SH-SY5Y (cell line): ENCODE data around the gene SLC5A5.

Source experiments
- GATA2 ChIP-seq: IDR thresholded peaks from 2 replicates; pipeline ENCODE4 v1.6.1; 2011; ENCODE audit warnings: mild to moderate bottlenecking, low read depth, low read length
- GATA3 ChIP-seq: IDR thresholded peaks from 2 replicates; pipeline ENCODE4 v1.6.1; 2011; ENCODE audit warnings: low read depth, mild to moderate bottlenecking, low read length, moderate library complexity

GRCh38 chr19:17841371-17841809 is 30.4 kb upstream of the SLC5A5 start:
- TF ChIP-seq GATA2: no peak
- TF ChIP-seq GATA3: no peak
